Measurements from ENCODE around the gene TREM1.
A peak's percentile ranks its signal among the peaks of the same experiment; 100 is the strongest.
"Not testable (repeated sequence)": the region's sequence is repeated elsewhere in the genome, so short reads cannot be mapped to it uniquely, and the experiment has no call there.

Gene TREM1

GRCh38 chr6:41321183-41321582 is 34.7 kb upstream of the TREM1 start:
- H3K9me3 ChIP-seq (replicated peaks; ENCODE audit: low read length), result no peaks in the 10 kb centered on the region
- no peak overlapping the region for H3K9ac ChIP-seq (ENCODE audit: low read depth, low read length)
- no peaks in the 10 kb centered on the region for H3K36me3 ChIP-seq (ENCODE audit: insufficient read depth, low read length)
- no peak overlapping the region for H3K4me2 ChIP-seq (ENCODE audit: low read length)
- H3K4me3 ChIP-seq (ENCODE audit: low read length), result no peak overlapping the region
- no peaks in the 10 kb centered on the region for H3K4me1 ChIP-seq (ENCODE audit: control insufficient read depth, insufficient read depth, low read length)
- H3K27me3 ChIP-seq (ENCODE audit: control insufficient read depth, insufficient read depth, low read length), result peaks cover 55% of the 10 kb centered on the region

GRCh38 chr6:41318654-41319565 is 32.4 kb upstream of the TREM1 start:
- H3K4me2 ChIP-seq (ENCODE audit: low read length), result peak overlapping the region; percentile 82
- peak overlapping the region; percentile 59 for H3K4me3 ChIP-seq (ENCODE audit: low read length)
- H3K9me3 ChIP-seq (replicated peaks; ENCODE audit: low read length), result no peaks in the 10 kb centered on the region
- peaks cover 58% of the 10 kb centered on the region for H3K27me3 ChIP-seq (ENCODE audit: control insufficient read depth, insufficient read depth, low read length)
- no peak overlapping the region for H3K9ac ChIP-seq (ENCODE audit: low read depth, low read length)
- H3K36me3 ChIP-seq (ENCODE audit: insufficient read depth, low read length), result no peaks in the 10 kb centered on the region
- no peaks in the 10 kb centered on the region for H3K4me1 ChIP-seq (ENCODE audit: control insufficient read depth, insufficient read depth, low read length)

GRCh38 chr6:41318261-41318653 is 31.8 kb upstream of the TREM1 start:
- Histone ChIP-seq H3K4me2 (ENCODE audit: low read length) (peak overlapping the region; percentile 82), H3K27me3 (ENCODE audit: control insufficient read depth, insufficient read depth, low read length) (peaks cover 57% of the 10 kb centered on the region), H3K9ac (ENCODE audit: low read depth, low read length) (no peak overlapping the region), H3K9me3 (replicated peaks; ENCODE audit: low read length) (no peaks in the 10 kb centered on the region), H3K36me3 (ENCODE audit: insufficient read depth, low read length) (no peaks in the 10 kb centered on the region), H3K4me3 (ENCODE audit: low read length) (peak overlapping the region; percentile 59), H3K4me1 (ENCODE audit: control insufficient read depth, insufficient read depth, low read length) (no peaks in the 10 kb centered on the region)

- Histone ChIP-seq H3K9me3 (replicated peaks; ENCODE audit: low read length) (no peaks in the 10 kb centered on the region), H3K4me3 (ENCODE audit: low read length) (no peak overlapping the region), H3K27me3 (ENCODE audit: control insufficient read depth, insufficient read depth, low read length) (peaks cover 55% of the 10 kb centered on the region), H3K36me3 (ENCODE audit: insufficient read depth, low read length) (no peaks in the 10 kb centered on the region), H3K4me2 (ENCODE audit: low read length) (no peak overlapping the region), H3K9ac (ENCODE audit: low read depth, low read length) (no peak overlapping the region), H3K4me1 (ENCODE audit: control insufficient read depth, insufficient read depth, low read length) (no peaks in the 10 kb centered on the region)
Observed at GRCh38 chr6:41315943-41316620, 29.6 kb upstream of the TREM1 start.

GRCh38 chr6:41315203-41315602 is 28.7 kb upstream of the TREM1 start:
- no peaks in the 10 kb centered on the region for H3K9me3 ChIP-seq (replicated peaks; ENCODE audit: low read length)
- peaks cover 54% of the 10 kb centered on the region for H3K27me3 ChIP-seq (ENCODE audit: control insufficient read depth, insufficient read depth, low read length)
- no peak overlapping the region for H3K4me3 ChIP-seq (ENCODE audit: low read length)
- H3K4me1 ChIP-seq (ENCODE audit: control insufficient read depth, insufficient read depth, low read length), result no peaks in the 10 kb centered on the region
- no peak overlapping the region for H3K9ac ChIP-seq (ENCODE audit: low read depth, low read length)
- H3K36me3 ChIP-seq (ENCODE audit: insufficient read depth, low read length), result no peaks in the 10 kb centered on the region
- H3K4me2 ChIP-seq (ENCODE audit: low read length), result no peak overlapping the region

- Histone ChIP-seq H3K36me3 (ENCODE audit: insufficient read depth, low read length) (no peaks in the 10 kb centered on the region), H3K9me3 (replicated peaks; ENCODE audit: low read length) (no peaks in the 10 kb centered on the region), H3K4me1 (ENCODE audit: control insufficient read depth, insufficient read depth, low read length) (no peaks in the 10 kb centered on the region), H3K27me3 (ENCODE audit: control insufficient read depth, insufficient read depth, low read length) (peaks cover 36% of the 10 kb centered on the region), H3K4me3 (ENCODE audit: low read length) (no peak overlapping the region), H3K4me2 (ENCODE audit: low read length) (no peak overlapping the region), H3K9ac (ENCODE audit: low read depth, low read length) (no peak overlapping the region)
Observed at GRCh38 chr6:41306187-41306854, 19.8 kb upstream of the TREM1 start.

DNA sequence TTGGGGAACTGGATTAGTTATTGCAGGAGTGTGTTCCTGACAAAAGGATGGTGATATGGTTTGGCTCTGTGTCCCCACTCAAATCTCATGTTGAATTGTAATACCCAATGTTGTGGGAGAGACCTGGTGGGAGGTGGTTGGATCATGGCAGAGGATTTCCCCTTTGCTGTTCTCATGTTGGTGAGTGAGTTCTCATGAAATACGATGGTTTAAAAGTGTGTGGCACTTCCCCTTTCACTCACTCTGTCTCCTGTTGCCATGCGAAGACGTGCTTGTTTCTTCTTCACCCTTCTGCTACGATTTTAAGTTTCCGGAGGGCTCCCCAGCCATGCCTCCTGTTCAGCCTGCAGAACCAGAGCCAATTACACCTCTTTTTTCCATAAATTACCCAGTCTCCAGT is 16.2 kb upstream of the TREM1 start:
- H3K36me3 ChIP-seq (ENCODE audit: insufficient read depth, low read length), result no peaks in the 10 kb centered on the region
- H3K4me2 ChIP-seq (ENCODE audit: low read length), result no peak overlapping the region
- no peaks in the 10 kb centered on the region for H3K9me3 ChIP-seq (replicated peaks; ENCODE audit: low read length)
- no peaks in the 10 kb centered on the region for H3K4me1 ChIP-seq (ENCODE audit: control insufficient read depth, insufficient read depth, low read length)
- no peak overlapping the region for H3K4me3 ChIP-seq (ENCODE audit: low read length)
- no peak overlapping the region for H3K9ac ChIP-seq (ENCODE audit: low read depth, low read length)
- peaks cover 18% of the 10 kb centered on the region for H3K27me3 ChIP-seq (ENCODE audit: control insufficient read depth, insufficient read depth, low read length)

GRCh38 chr6:41298785-41299502 is 12.5 kb upstream of the TREM1 start:
- no peak overlapping the region for H3K4me3 ChIP-seq (ENCODE audit: low read length)
- H3K4me1 ChIP-seq (ENCODE audit: control insufficient read depth, insufficient read depth, low read length), result no peaks in the 10 kb centered on the region
- H3K36me3 ChIP-seq (ENCODE audit: insufficient read depth, low read length), result no peaks in the 10 kb centered on the region
- no peak overlapping the region for H3K9ac ChIP-seq (ENCODE audit: low read depth, low read length)
- H3K27me3 ChIP-seq (ENCODE audit: control insufficient read depth, insufficient read depth, low read length), result peaks cover 10% of the 10 kb centered on the region
- H3K9me3 ChIP-seq (replicated peaks; ENCODE audit: low read length), result no peaks in the 10 kb centered on the region
- no peak overlapping the region for H3K4me2 ChIP-seq (ENCODE audit: low read length)

DNA sequence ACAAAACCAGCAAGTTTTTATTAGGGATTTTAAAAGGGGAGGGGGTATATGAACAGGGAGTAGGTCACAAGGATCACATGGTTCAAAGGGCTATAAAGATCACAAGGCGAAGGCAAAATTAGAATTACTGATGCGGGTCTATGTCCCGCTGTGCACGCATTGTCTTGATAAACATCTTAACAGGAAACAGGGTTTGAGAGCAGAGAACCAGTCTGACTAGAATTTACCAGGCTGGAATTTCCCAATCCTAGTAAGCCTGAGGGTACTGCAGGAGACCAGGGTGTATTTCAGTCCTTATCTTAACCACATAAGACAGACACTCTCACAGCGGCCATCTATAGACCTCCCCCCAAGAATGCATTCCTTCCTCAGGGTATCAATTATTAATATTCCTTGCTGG is 10.8 kb upstream of the TREM1 start:
- H3K4me1 ChIP-seq (ENCODE audit: control insufficient read depth, insufficient read depth, low read length); H3K36me3 ChIP-seq (ENCODE audit: insufficient read depth, low read length); H3K4me3 ChIP-seq (ENCODE audit: low read length); H3K9me3 ChIP-seq (replicated peaks; ENCODE audit: low read length); H3K9ac ChIP-seq (ENCODE audit: low read depth, low read length); H3K4me2 ChIP-seq (ENCODE audit: low read length): not testable (repeated sequence)
- H3K27me3 ChIP-seq (ENCODE audit: control insufficient read depth, insufficient read depth, low read length), result peaks cover 13% of the 10 kb centered on the region

- Histone ChIP-seq H3K4me1 (ENCODE audit: control insufficient read depth, insufficient read depth, low read length) (no peaks in the 10 kb centered on the region), H3K9me3 (replicated peaks; ENCODE audit: low read length) (no peaks in the 10 kb centered on the region), H3K27me3 (ENCODE audit: control insufficient read depth, insufficient read depth, low read length) (peaks cover 23% of the 10 kb centered on the region), H3K9ac (ENCODE audit: low read depth, low read length) (no peak overlapping the region), H3K4me2 (ENCODE audit: low read length) (no peak overlapping the region), H3K4me3 (ENCODE audit: low read length) (no peak overlapping the region), H3K36me3 (ENCODE audit: insufficient read depth, low read length) (no peaks in the 10 kb centered on the region)
Observed at GRCh38 chr6:41294214-41294872, 7.9 kb upstream of the TREM1 start.

GRCh38 chr6:41291717-41292116 is 5.2 kb upstream of the TREM1 start:
- Histone ChIP-seq H3K36me3 (ENCODE audit: insufficient read depth, low read length) (no peaks in the 10 kb centered on the region), H3K4me2 (ENCODE audit: low read length) (no peak overlapping the region), H3K9me3 (replicated peaks; ENCODE audit: low read length) (no peaks in the 10 kb centered on the region), H3K27me3 (ENCODE audit: control insufficient read depth, insufficient read depth, low read length) (peaks cover 31% of the 10 kb centered on the region), H3K4me1 (ENCODE audit: control insufficient read depth, insufficient read depth, low read length) (no peaks in the 10 kb centered on the region), H3K9ac (ENCODE audit: low read depth, low read length) (no peak overlapping the region), H3K4me3 (ENCODE audit: low read length) (no peak overlapping the region)
